ENCODE results near the gene CLDN25.
"Not testable (repeated sequence)": the region's sequence is repeated elsewhere in the genome, so short reads cannot be mapped to it uniquely, and the experiment has no call there.

CLDN25 gene

DNA sequence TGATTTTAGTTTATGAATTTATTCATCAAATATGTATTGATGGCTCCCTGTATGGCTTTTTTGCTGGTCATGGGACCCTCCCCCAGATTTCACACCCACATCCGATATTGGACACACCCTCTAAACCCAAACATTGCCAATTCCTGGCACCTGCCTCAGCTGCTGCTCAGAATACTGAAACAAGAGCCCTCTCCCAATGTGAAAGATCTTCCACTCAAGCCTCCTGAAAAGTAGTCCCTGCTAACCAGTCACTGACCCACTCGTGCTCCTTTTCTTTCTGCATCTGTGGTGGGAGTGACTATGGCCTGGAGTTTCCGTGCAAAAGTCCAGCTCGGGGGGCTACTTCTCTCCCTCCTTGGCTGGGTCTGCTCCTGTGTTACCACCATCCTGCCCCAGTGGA is at the start of gene CLDN25:
TSS of gene CLDN25 (plus strand) at position 301 of the 400 bp plus-strand sequence. CDS start at position 301, 0 bp downstream.
- DNase-seq (ENCODE audit: low read depth), result no peak
- no peak within 1 kb of the TSS for H3K4me3 ChIP-seq (ENCODE audit: control insufficient read depth, low read depth, low read length)
- TF ChIP-seq, protein P1, sequence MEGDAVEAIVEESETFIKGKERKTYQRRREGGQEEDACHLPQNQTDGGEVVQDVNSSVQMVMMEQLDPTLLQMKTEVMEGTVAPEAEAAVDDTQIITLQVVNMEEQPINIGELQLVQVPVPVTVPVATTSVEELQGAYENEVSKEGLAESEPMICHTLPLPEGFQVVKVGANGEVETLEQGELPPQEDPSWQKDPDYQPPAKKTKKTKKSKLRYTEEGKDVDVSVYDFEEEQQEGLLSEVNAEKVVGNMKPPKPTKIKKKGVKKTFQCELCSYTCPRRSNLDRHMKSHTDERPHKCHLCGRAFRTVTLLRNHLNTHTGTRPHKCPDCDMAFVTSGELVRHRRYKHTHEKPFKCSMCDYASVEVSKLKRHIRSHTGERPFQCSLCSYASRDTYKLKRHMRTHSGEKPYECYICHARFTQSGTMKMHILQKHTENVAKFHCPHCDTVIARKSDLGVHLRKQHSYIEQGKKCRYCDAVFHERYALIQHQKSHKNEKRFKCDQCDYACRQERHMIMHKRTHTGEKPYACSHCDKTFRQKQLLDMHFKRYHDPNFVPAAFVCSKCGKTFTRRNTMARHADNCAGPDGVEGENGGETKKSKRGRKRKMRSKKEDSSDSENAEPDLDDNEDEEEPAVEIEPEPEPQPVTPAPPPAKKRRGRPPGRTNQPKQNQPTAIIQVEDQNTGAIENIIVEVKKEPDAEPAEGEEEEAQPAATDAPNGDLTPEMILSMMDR (IDR thresholded peaks at IDR 0.05; ENCODE audit: control insufficient read depth, insufficient read depth, low read depth, low read length, missing control alignments), result no peak

DNA sequence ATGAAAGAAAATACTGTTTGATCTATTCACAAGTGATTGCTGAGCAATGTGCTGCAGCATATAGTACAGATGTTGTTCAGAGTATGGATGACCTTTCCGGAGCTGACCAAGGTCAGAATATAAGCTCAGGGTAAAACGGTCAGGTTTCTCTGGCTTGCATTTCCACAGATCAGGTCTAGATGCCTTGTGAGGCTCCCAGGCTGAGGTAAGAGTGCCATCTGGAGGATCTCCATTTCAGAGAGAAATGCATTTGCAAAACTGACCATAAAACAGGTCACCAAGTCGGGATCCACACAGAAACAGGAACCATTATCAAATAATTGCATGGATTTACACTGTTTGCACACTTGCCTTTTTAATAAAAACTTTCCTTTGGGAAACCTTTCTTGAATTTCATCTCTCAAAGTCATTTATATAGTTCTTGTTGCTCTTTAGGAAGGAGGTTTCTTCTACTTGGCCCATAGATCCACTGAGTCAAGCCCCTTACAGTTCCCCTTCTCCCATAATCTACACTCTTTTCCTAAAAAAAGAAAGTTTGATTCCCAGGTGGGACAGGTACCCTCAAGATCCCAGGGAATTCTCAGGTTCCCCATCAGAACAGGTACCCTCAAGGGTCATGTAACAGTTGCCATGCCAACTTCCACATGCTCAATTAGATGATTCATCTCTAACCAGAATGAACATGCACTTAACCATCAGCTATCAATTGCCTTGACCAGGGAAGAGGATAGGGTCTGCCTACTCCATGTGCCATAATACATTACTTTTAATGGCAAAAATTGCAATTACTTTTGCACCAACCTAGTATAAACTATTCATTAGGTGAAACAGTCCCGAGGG is 48.5 kb upstream of the CLDN25 start:
- no peak overlapping the region for H3K4me3 ChIP-seq (ENCODE audit: control insufficient read depth, low read depth, low read length)
- DNase-seq (ENCODE audit: low read depth), result peak; percentile 33
- TF ChIP-seq, protein P1 (IDR thresholded peaks at IDR 0.05; ENCODE audit: control insufficient read depth, insufficient read depth, low read depth, low read length, missing control alignments), result peak; percentile 81

GRCh38 chr11:113732092-113732491 is 47.5 kb upstream of the CLDN25 start:
- no peak overlapping the region for H3K4me3 ChIP-seq (ENCODE audit: control insufficient read depth, low read depth, low read length)
- DNase-seq (ENCODE audit: low read depth), result no peak
- TF ChIP-seq, protein P1 (IDR thresholded peaks at IDR 0.05; ENCODE audit: control insufficient read depth, insufficient read depth, low read depth, low read length, missing control alignments), result no peak

- DNase-seq (ENCODE audit: low read depth), result no peak
- TF ChIP-seq, protein P1 (IDR thresholded peaks at IDR 0.05; ENCODE audit: control insufficient read depth, insufficient read depth, low read depth, low read length, missing control alignments), result no peak
- H3K4me3 ChIP-seq (ENCODE audit: control insufficient read depth, low read depth, low read length), result no peak overlapping the region
Observed at GRCh38 chr11:113736323-113736722, 43.3 kb upstream of the CLDN25 start.

- H3K4me3 ChIP-seq (ENCODE audit: control insufficient read depth, low read depth, low read length), result no peak overlapping the region
- TF ChIP-seq, protein P1 (IDR thresholded peaks at IDR 0.05; ENCODE audit: control insufficient read depth, insufficient read depth, low read depth, low read length, missing control alignments), result no peak
- no peak for DNase-seq (ENCODE audit: low read depth)
Observed at GRCh38 chr11:113752932-113753331, 26.7 kb upstream of the CLDN25 start.

DNA sequence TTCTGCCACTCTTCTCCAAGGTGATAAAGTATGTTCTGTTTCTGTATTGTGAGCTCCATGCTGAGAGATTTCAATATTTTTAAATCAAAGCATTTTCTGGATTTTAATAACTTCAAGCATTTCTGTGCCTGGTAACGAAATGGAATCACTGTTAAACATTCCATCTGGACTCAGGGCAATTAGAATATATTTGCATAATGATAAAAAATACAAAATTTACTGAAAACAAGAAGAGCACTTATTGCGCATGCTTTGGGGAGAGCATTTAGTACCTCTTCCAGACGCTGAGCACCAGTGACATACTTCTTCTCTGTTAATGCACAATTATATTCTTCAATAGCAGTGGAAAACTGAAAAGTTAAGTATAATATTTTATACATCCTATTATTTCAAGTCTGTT is 19.4 kb upstream of the CLDN25 start:
- H3K4me3 ChIP-seq (ENCODE audit: control insufficient read depth, low read depth, low read length), result no peak overlapping the region
- no peak for DNase-seq (ENCODE audit: low read depth)
- TF ChIP-seq, protein P1 (IDR thresholded peaks at IDR 0.05; ENCODE audit: control insufficient read depth, insufficient read depth, low read depth, low read length, missing control alignments), result no peak

DNA sequence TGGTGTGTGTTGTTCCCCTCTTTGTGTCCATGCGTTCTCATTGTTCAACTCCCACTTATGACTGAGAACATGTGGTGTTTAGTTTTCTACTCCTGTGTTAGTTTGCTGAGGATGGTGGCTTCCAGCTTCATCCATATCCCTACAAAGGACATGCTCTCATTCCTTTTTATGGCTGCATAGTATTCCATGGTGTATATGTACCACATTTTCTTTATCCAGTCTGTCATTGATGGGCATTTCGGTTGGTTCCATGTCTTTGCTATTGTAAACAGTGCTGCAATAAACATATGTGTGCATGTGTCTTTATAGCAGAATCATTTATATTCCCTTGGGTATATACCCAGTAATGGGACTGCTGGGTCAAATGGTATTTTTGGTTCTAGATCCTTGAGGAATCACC is 16.6 kb upstream of the CLDN25 start:
- DNase-seq (ENCODE audit: low read depth); H3K4me3 ChIP-seq (ENCODE audit: control insufficient read depth, low read depth, low read length): not testable (repeated sequence)

All from AG09309 (cell line).